ENCODE results near the gene P2RY6.
"Not testable (repeated sequence)": the region's sequence is repeated elsewhere in the genome, so short reads cannot be mapped to it uniquely, and the experiment has no call there.

P2RY6 gene

GRCh38 chr11:73271936-73272679 is at the start of gene P2RY6:
TSS of gene P2RY6 (plus strand) at chr11:73272338. CDS start at chr11:73296519, 24,181 bp downstream.
- FAIRE-seq = no peak

- FAIRE-seq = no peak
Measured at GRCh38 chr11:73223998-73224730, 48.0 kb upstream of the P2RY6 start.

- no peak for FAIRE-seq
Measured at GRCh38 chr11:73225001-73225686, 47.0 kb upstream of the P2RY6 start.

GRCh38 chr11:73225851-73226250 is 46.3 kb upstream of the P2RY6 start:
- no peak for FAIRE-seq

- no peak for FAIRE-seq
Measured at GRCh38 chr11:73226297-73227006, 45.7 kb upstream of the P2RY6 start.

GRCh38 chr11:73227571-73228211 is 44.4 kb upstream of the P2RY6 start:
- no peak for FAIRE-seq

GRCh38 chr11:73228268-73229134 is 43.6 kb upstream of the P2RY6 start:
- no peak for FAIRE-seq

GRCh38 chr11:73229321-73229895 is 42.7 kb upstream of the P2RY6 start:
- FAIRE-seq = no peak

- FAIRE-seq = no peak
Measured at GRCh38 chr11:73229896-73230875, 42.0 kb upstream of the P2RY6 start.

- FAIRE-seq = no peak
Measured at GRCh38 chr11:73230931-73231330, 41.2 kb upstream of the P2RY6 start.

- not testable (repeated sequence) for FAIRE-seq
Measured at GRCh38 chr11:73232487-73232886, 39.7 kb upstream of the P2RY6 start.

- no peak for FAIRE-seq
Measured at GRCh38 chr11:73233211-73233610, 38.9 kb upstream of the P2RY6 start.

- FAIRE-seq = no peak
Measured at GRCh38 chr11:73233692-73234470, 38.3 kb upstream of the P2RY6 start.

GRCh38 chr11:73234471-73235181 is 37.5 kb upstream of the P2RY6 start:
- FAIRE-seq = no peak

GRCh38 chr11:73235236-73235786 is 36.8 kb upstream of the P2RY6 start:
- FAIRE-seq = no peak

- FAIRE-seq = no peak
Measured at GRCh38 chr11:73236205-73236765, 35.9 kb upstream of the P2RY6 start.

- FAIRE-seq = no peak
Measured at GRCh38 chr11:73236854-73237253, 35.3 kb upstream of the P2RY6 start.

Data from A204.1 (cell line).